K562 (cell line): ENCODE data around the gene NAGS. TPM values are rescaled to one million over a fixed set of nuclear protein-coding genes. Genes with fewer than 3 reads are reported as not detected.
A peak's percentile ranks its signal among the peaks of the same experiment; 100 is the strongest.

Source experiments
- ATAC-seq: fragments of 200-7000 bp; cut with Tn5 transposase; 3 replicates; pipeline ENCODE4 v1.9.1; 2020; ENCODE audit warnings: moderate library complexity
- BruUV-seq: library from RNA; stranded (reverse); fragments of 400-500 nt; replicated peaks from 2 replicates; lab custom pipeline; 2021; lab: Mats Ljungman, UMichigan
- CTCF ChIA-PET: fragments of 300-600 bp; formaldehyde crosslinking; extraction: SDS; loops from one replicate; lab custom pipeline; 2021; ENCODE audit warnings: low intra/inter-chr PET ratio; lab: Yijun Ruan, JAX
- POLR2A ChIA-PET: fragments of 300-600, 350-650 bp; sonication (Branson Sonifier 250); formaldehyde crosslinking; extraction: SDS; loops from one replicate; lab custom pipeline; 2021; ENCODE audit warnings: antibody characterized with exemption, inconsistent platforms; lab: Yijun Ruan, JAX
- DNase-seq, 4 experiments: peaks; one replicate each; pipeline versions ENCODE4 v3.0.0 to v3.0.0-alpha.2; 2011 to 2018; ENCODE audit warnings: low spot score in 3 of 4, mixed read lengths in 3 of 4; ENCODE audit errors: extremely low read depth in 1 of 4
- FAIRE-seq: peaks from 2 replicates; lab custom pipeline; 2011; peaks lifted over from hg19 to GRCh38; lab: Jason Lieb, UNC
- H2AFZ ChIP-seq: 2 replicates; pipeline ENCODE4 v1.6.0; 2011; ENCODE audit warnings: low read depth, low read length, control low read depth, inconsistent platforms
- H3K27ac ChIP-seq: fragments of 200-600 bp; 3 replicates; pipeline ENCODE4 v1.8.0; 2011; ENCODE audit warnings: low read depth, mild to moderate bottlenecking, control low read depth, inconsistent platforms, low read length, moderate library complexity, mixed read lengths; ENCODE audit errors: extremely low read depth
- H3K27me3 ChIP-seq, 2 experiments: fragments of 300-600 bp in 1 of 2; 2 replicates in 1 of 2; 3 replicates in 1 of 2; pipeline versions ENCODE4 v1.6.0 to v1.8.0; 2011; ENCODE audit warnings: inconsistent platforms in 2 of 2, low read length in 2 of 2, mild to moderate bottlenecking in 1 of 2, mixed read lengths in 1 of 2, moderate library complexity in 1 of 2; ENCODE audit not compliant: control insufficient read depth in 2 of 2, insufficient read depth in 2 of 2
- H3K36me3 ChIP-seq: fragments of 300-600 bp; 3 replicates; pipeline ENCODE4 v1.8.0; 2011; ENCODE audit warnings: mild to moderate bottlenecking, low read length, inconsistent platforms; ENCODE audit not compliant: control insufficient read depth, insufficient read depth
- H3K4me1 ChIP-seq, 2 experiments: fragments of 200-600 bp in 1 of 2; replicated peaks in 1 of 2; 2 replicates in 1 of 2; 3 replicates in 1 of 2; pipeline versions ENCODE4 v1.5.1 to v1.8.0; 2011; ENCODE audit warnings: inconsistent platforms in 2 of 2, low read length in 2 of 2, mild to moderate bottlenecking in 1 of 2, mixed read lengths in 1 of 2, moderate library complexity in 1 of 2; ENCODE audit not compliant: control insufficient read depth in 2 of 2, insufficient read depth in 2 of 2
- H3K4me2 ChIP-seq: 2 replicates; pipeline ENCODE4 v1.6.1; 2011; ENCODE audit warnings: low read length, control low read depth, inconsistent platforms, mixed read lengths; ENCODE audit not compliant: insufficient read depth
- H3K4me3 ChIP-seq: fragments of 200-600 bp; sonication (generic), shearing (Covaris generic); 2 replicates; pipeline ENCODE4 v1.5.1; 2016; ENCODE audit warnings: control low read depth, inconsistent platforms
- H3K79me2 ChIP-seq: fragments of 200-600 bp; 3 replicates; pipeline ENCODE4 v1.8.0; 2011; ENCODE audit warnings: low read length, inconsistent platforms; ENCODE audit not compliant: control insufficient read depth, insufficient read depth
- H3K9ac ChIP-seq, 2 experiments: 2 replicates each; pipeline versions ENCODE4 v1.6.0 to v1.6.1; 2011; ENCODE audit warnings: low read depth in 2 of 2, low read length in 2 of 2, control low read depth in 1 of 2, inconsistent platforms in 1 of 2, mild to moderate bottlenecking in 1 of 2, mixed read lengths in 1 of 2; ENCODE audit not compliant: insufficient read depth in 1 of 2
- H3K9me1 ChIP-seq: one replicate; pipeline ENCODE4 v1.6.0; 2011; ENCODE audit warnings: inconsistent platforms, mild to moderate bottlenecking, low read length, moderate library complexity; ENCODE audit not compliant: control insufficient read depth, insufficient read depth
- H3K9me3 ChIP-seq: replicated peaks from 2 replicates; pipeline ENCODE4 v1.5.1; 2011; ENCODE audit warnings: low read depth, low read length, inconsistent platforms; ENCODE audit not compliant: control insufficient read depth, insufficient read depth
- H4K20me1 ChIP-seq: replicated peaks from 2 replicates; pipeline ENCODE4 v1.6.1; 2011; ENCODE audit warnings: low read length, inconsistent platforms, mixed read lengths; ENCODE audit not compliant: control insufficient read depth, insufficient read depth
- BMI1 ChIP-seq: fragments of 150-350 bp; IDR thresholded peaks from 2 replicates; pipeline ENCODE4 v1.6.1; 2014; ENCODE audit warnings: low read length
- CHD2 ChIP-seq: IDR thresholded peaks from 2 replicates; pipeline ENCODE4 v1.6.1; 2011; ENCODE audit warnings: low read depth, low read length
- HNRNPH1 ChIP-seq: fragments of 200-400 bp; formaldehyde crosslinking; optimal IDR thresholded peaks from 2 replicates; pipeline ENCODE3; 2017; ENCODE audit warnings: low read depth, mild to moderate bottlenecking, low read length, moderate library complexity
- MAZ ChIP-seq, 2 experiments: fragments of 450-650 bp in 1 of 2; sonication (generic) in 1 of 2; formaldehyde crosslinking; IDR thresholded peaks in 1 of 2; conservative IDR thresholded peaks in 1 of 2; 2 replicates each; pipeline versions ENCODE4 v1.4.0 to v1.5.0; 2020; ENCODE audit warnings: mild to moderate bottlenecking in 1 of 2, missing genetic modification reagents in 1 of 2
- NCOA4 ChIP-seq: fragments of 450-650 bp; IDR thresholded peaks from 2 replicates; pipeline ENCODE4 v1.6.1; 2018; ENCODE audit warnings: mild to moderate bottlenecking; ENCODE audit not compliant: partially characterized antibody
- POLR2A ChIP-seq: fragments of 450-650 bp; conservative IDR thresholded peaks from 2 replicates; pipeline ENCODE4 v1.6.1; 2016
- SAP30 ChIP-seq: fragments of 200-600 bp; sonication (generic); IDR thresholded peaks from 2 replicates; pipeline ENCODE4 v1.6.1; 2012; ENCODE audit warnings: borderline replicate concordance, low read depth, mild to moderate bottlenecking, moderate library complexity, low read length, control low read depth, inconsistent platforms; ENCODE audit not compliant: insufficient read depth, poor library complexity, severe bottlenecking
- SLC30A9 ChIP-seq: fragments of 250-450 bp; sonication (Bioruptor Pico); IDR thresholded peaks from 2 replicates; pipeline ENCODE4 v1.8.0; 2022; ENCODE audit warnings: mild to moderate bottlenecking, moderate library complexity
- ZMIZ1 ChIP-seq, 2 experiments: fragments of 150-350 bp in 1 of 2; IDR thresholded peaks; 2 replicates each; pipeline ENCODE4 v1.6.1; 2012 to 2016; ENCODE audit warnings: low read depth in 2 of 2, low read length in 2 of 2, mild to moderate bottlenecking in 1 of 2, moderate library complexity in 1 of 2
- WGBS: fragments of 100-300 bp; shearing (Covaris generic); methylation state at CpG from one replicate; pipeline ENCODE4 v1.1.6; 2016; ENCODE audit warnings: low coverage, mixed read lengths; ENCODE audit not compliant: insufficient coverage; ENCODE audit errors: missing lambda C conversion rate; 5-methylcytosine and 5-hydroxymethylcytosine counted together
- in situ Hi-C: fragments of 300-500 bp; cut with MboI; formaldehyde crosslinking; loops from 4 replicates; pipeline ENCODE4 v1.15.0; 2018; ENCODE audit warnings: inconsistent platforms, mixed read lengths
- intact Hi-C: fragments of 100-400 bp; cut with micrococcal nuclease; formaldehyde crosslinking; loops from 2 replicates; pipeline ENCODE4 v1.14.2; 2022
- polyA plus RNA-seq, 8 experiments: library from polyadenylated mRNA; depleted of rRNA in 4 of 8; stranded (reverse) in 5 of 8; unstranded in 3 of 8; fragments of >200 nt; fragmentation: Nextera tagmentation in 2 of 8; fragmentation: Illumina TruSeq in 1 of 8; extraction: Ambion mirVana in 2 of 8; extraction: Trizol in 1 of 8; gene quantifications; 2 replicates each; pipeline versions ENCODE4 v1.2.1 to v1.2.3, GENCODE V29; 2011 to 2014; ENCODE audit warnings: inconsistent platforms in 1 of 8, missing spikeins in 1 of 8
- total RNA-seq, 7 experiments: library from RNA; depleted of rRNA in 6 of 7; stranded (reverse); fragments of >200 nt in 6 of 7; fragmentation: Illumina TruSeq in 2 of 7; extraction: Trizol in 2 of 7; gene quantifications; 2 replicates each; pipeline versions ENCODE4 v1.2.1 to v1.2.3, GENCODE V29; 2011 to 2021; ENCODE audit warnings: low replicate concordance in 1 of 7

The NAGS gene
- total and polyA plus RNA-seq, 9 of the 15 experiments (the other 6 are each of a cell fraction or from before 2014, with no cell fraction given): not detected

- TF ChIP-seq ZMIZ1 (IDR thresholded peaks at IDR 0.05; ENCODE audit: low read depth in 2 of 2, low read length in 2 of 2) (no peak), SAP30 (no peak), HNRNPH1 (no peak), MAZ (CRISPR knock-in tag; conservative IDR thresholded peaks at IDR 0.05 in 1 of 2, IDR thresholded peaks at IDR 0.05 in 1 of 2) (no peak), BMI1 (no peak), CHD2 (no peak), SLC30A9 (no peak)
- TF ChIP-seq, all 486 proteins: peak for 0
Observed at GRCh38 chr17:44024853-44025252, 20.4 kb downstream of the NAGS start (continued).

- BruUV-seq: no TSS peak
- Histone ChIP-seq H3K4me2 (no peak overlapping the region), H3K27me3 (no peaks in the 10 kb centered on the region), H3K9me3 (no peaks in the 10 kb centered on the region), H3K9me1 (no peaks in the 10 kb centered on the region), H3K27ac (no peak overlapping the region), H3K79me2 (no peaks in the 10 kb centered on the region), H2AFZ (no peak overlapping the region), H3K9ac (no peak overlapping the region; a peak in 1 of 4 replicates), H4K20me1 (no peaks in the 10 kb centered on the region), H3K36me3 (peaks cover 62% of the 10 kb centered on the region), H3K4me1 (no peaks in the 10 kb centered on the region; a peak in 1 of 5 replicates), H3K4me3 (no peak overlapping the region)
- no peak for DNase-seq
- FAIRE-seq: no peak
- CTCF ChIA-PET: no interaction called here
- POLR2A ChIA-PET: interaction anchor here (0.8 to 1.1 kb wide), 4 partner anchors 8 to 110 kb away, joined by 3 to 5 read pairs (median 4); partner anchors contain the start of gene TMEM101
- WGBS: 74% methylated on average over 5 of the region's 5 CpGs
- in situ Hi-C loops (no loop called here), intact Hi-C loops (no loop called here)
- TF ChIP-seq NCOA4 (no peak), POLR2A (0 out of 2 replicates have a peak, but pooled peaks have one; percentile 1)
- no peak for ATAC-seq
Observed at GRCh38 chr17:44029736-44030135, 25.3 kb downstream of the NAGS start.
